HepG2 (cell line): ENCODE measurements around the gene ADPRS. TPM values are rescaled to one million over a fixed set of nuclear protein-coding genes. Genes with fewer than 3 reads are reported as not detected.

Experiments
- ATAC-seq: fragments of 200-7000 bp; cut with Tn5 transposase; 3 replicates; pipeline ENCODE4 v1.9.1; 2020; ENCODE audit warnings: mild to moderate bottlenecking, moderate library complexity
- BruUV-seq: library from RNA; stranded (reverse); fragments of 400-500 nt; replicated peaks from 2 replicates; lab custom pipeline; 2021; lab: Mats Ljungman, UMichigan
- CTCF ChIA-PET: fragments of 300-600 bp; formaldehyde crosslinking; extraction: SDS; loops from one replicate; lab custom pipeline; 2021; ENCODE audit warnings: low total read pairs, inconsistent platforms, low intra/inter-chr PET ratio; lab: Yijun Ruan, JAX
- POLR2A ChIA-PET: fragments of 350-600 bp; sonication (Branson Sonifier 250); formaldehyde crosslinking; loops from one replicate; lab custom pipeline; 2020; ENCODE audit warnings: antibody characterized with exemption, inconsistent platforms; lab: Yijun Ruan, JAX
- DNase-seq: peaks from one replicate; pipeline ENCODE4 v3.0.0-alpha.2; 2015; ENCODE audit warnings: low spot score
- FAIRE-seq: peaks from 3 replicates; lab custom pipeline; 2011; peaks lifted over from hg19 to GRCh38; lab: Jason Lieb, UNC
- H2AFZ ChIP-seq: one replicate; pipeline ENCODE4 v1.6.1; 2011; ENCODE audit warnings: low read length, inconsistent platforms
- H3K27ac ChIP-seq: fragments of 300-600 bp; 3 replicates; pipeline ENCODE4 v1.8.0; 2011; ENCODE audit warnings: mixed run types, mild to moderate bottlenecking, mixed read lengths, low read length, inconsistent platforms; ENCODE audit not compliant: insufficient read depth; ENCODE audit errors: extremely low read length
- H3K27me3 ChIP-seq, 2 experiments: fragments of 200-600 bp in 1 of 2; 2 replicates in 1 of 2; 3 replicates in 1 of 2; pipeline versions ENCODE4 v1.6.0 to v1.8.0; 2011; ENCODE audit warnings: low read length in 2 of 2, mild to moderate bottlenecking in 2 of 2, moderate library complexity in 2 of 2, inconsistent platforms in 1 of 2; ENCODE audit not compliant: insufficient read depth in 2 of 2, control insufficient read depth in 1 of 2
- H3K36me3 ChIP-seq, 2 experiments: fragments of 200-600 bp in 1 of 2; replicated peaks in 1 of 2; 2 replicates in 1 of 2; 3 replicates in 1 of 2; pipeline versions ENCODE4 v1.5.1 to v1.8.0; 2011; ENCODE audit warnings: low read length in 2 of 2, inconsistent platforms in 1 of 2; ENCODE audit not compliant: insufficient read depth in 2 of 2, control insufficient read depth in 1 of 2
- H3K4me1 ChIP-seq: 2 replicates; pipeline ENCODE4 v1.5.1; 2012; ENCODE audit warnings: low read length, inconsistent platforms; ENCODE audit not compliant: insufficient read depth
- H3K4me2 ChIP-seq: 2 replicates; pipeline ENCODE4 v1.6.0; 2011; ENCODE audit warnings: low read depth, low read length, inconsistent platforms
- H3K4me3 ChIP-seq, 3 experiments: fragments of 200-600 bp in 1 of 3; sonication (generic), shearing (Covaris generic) in 1 of 3; replicated peaks in 1 of 3; 2 replicates each; pipeline ENCODE4 v1.5.1; 2011 to 2016; ENCODE audit warnings: low read length in 3 of 3, inconsistent platforms in 2 of 3, low read depth in 2 of 3, mild to moderate bottlenecking in 2 of 3, control low read depth in 1 of 3, mixed read lengths in 1 of 3; ENCODE audit not compliant: insufficient read depth in 1 of 3
- H3K79me2 ChIP-seq: one replicate; pipeline ENCODE4 v1.6.1; 2011; ENCODE audit warnings: low read length, inconsistent platforms; ENCODE audit not compliant: insufficient read depth
- H3K9ac ChIP-seq: 2 replicates; pipeline ENCODE4 v1.6.0; 2011; ENCODE audit warnings: mild to moderate bottlenecking, low read depth, low read length, inconsistent platforms; ENCODE audit not compliant: insufficient read depth
- H3K9me3 ChIP-seq: 2 replicates; pipeline ENCODE4 v1.5.1; 2012; ENCODE audit warnings: mild to moderate bottlenecking, low read length
- H4K20me1 ChIP-seq: 2 replicates; pipeline ENCODE4 v1.6.0; 2011; ENCODE audit warnings: inconsistent platforms, mild to moderate bottlenecking, low read length, moderate library complexity; ENCODE audit not compliant: insufficient read depth
- CHD4 ChIP-seq: fragments of 200-600 bp; sonication (generic); IDR thresholded peaks from 2 replicates; pipeline ENCODE4 v1.7.0; 2017; ENCODE audit warnings: mild to moderate bottlenecking, low read length, borderline replicate concordance
- PLRG1 ChIP-seq: fragments of 450-650 bp; conservative IDR thresholded peaks from 2 replicates; pipeline ENCODE4 v1.6.1; 2016
- SMYD3 ChIP-seq: sonication (generic); formaldehyde crosslinking; IDR thresholded peaks from 2 replicates; pipeline ENCODE4 v1.8.1; 2023; ENCODE audit warnings: mild to moderate bottlenecking, missing genetic modification reagents
- TAF15 ChIP-seq: fragments of 200-400 bp; formaldehyde crosslinking; IDR thresholded peaks from one replicate; pipeline ENCODE4 v1.6.1; 2018; ENCODE audit warnings: mild to moderate bottlenecking, low read depth, low read length; ENCODE audit not compliant: poor library complexity, severe bottlenecking
- ZNF329 ChIP-seq: sonication (generic); formaldehyde crosslinking; IDR thresholded peaks from 2 replicates; pipeline ENCODE4 v1.9.0; 2021; ENCODE audit warnings: low read depth, mild to moderate bottlenecking, missing genetic modification reagents
- ZNF543 ChIP-seq: sonication (generic); formaldehyde crosslinking; IDR thresholded peaks from 2 replicates; pipeline ENCODE4 v1.4.0; 2020; ENCODE audit warnings: mild to moderate bottlenecking, missing genetic modification reagents
- WGBS: methylation state at CpG from one replicate; pipeline ENCODE4 v1.1.6; 2017; ENCODE audit warnings: low lambda C conversion rate; 5-methylcytosine and 5-hydroxymethylcytosine counted together
- in situ Hi-C: cut with HindIII; loops from 2 replicates; pipeline ENCODE4 v1.10.0; 2017; ENCODE audit warnings: low pct_unique_long_range_greater_than_20kb; ENCODE audit not compliant: extremely low pct_ligation_motif_present
- intact Hi-C: fragments of 100-400 bp; cut with micrococcal nuclease; formaldehyde crosslinking; loops from one replicate; pipeline ENCODE4 v1.10.0; 2022; ENCODE audit not compliant: unreplicated experiment
- polyA plus RNA-seq, 8 experiments: library from polyadenylated mRNA; depleted of rRNA in 3 of 8; stranded (reverse) in 7 of 8; unstranded in 1 of 8; fragments of >200 nt; fragmentation: Illumina TruSeq in 4 of 8; extraction: Trizol in 4 of 8; gene quantifications; 2 replicates each; pipeline versions ENCODE4 v1.2.1 to v1.2.3, GENCODE V29; 2011 to 2016; ENCODE audit warnings: low read depth in 4 of 8, missing spikeins in 1 of 8, mixed read lengths in 1 of 8; ENCODE audit not compliant: insufficient read depth in 1 of 8
- total RNA-seq, 5 experiments: library from RNA; depleted of rRNA; stranded (reverse); fragments of >200 nt; fragmentation: Illumina TruSeq; extraction: Trizol; gene quantifications; 2 replicates each; pipeline ENCODE4 v1.2.3, GENCODE V29; 2016; ENCODE audit warnings: low read depth in 1 of 5
- TF ChIP-seq, protein P1 (sequence below), 2 experiments: fragments of 450-650 bp in 1 of 2; sonication (generic) in 1 of 2; formaldehyde crosslinking in 1 of 2; IDR thresholded peaks; 2 replicates each; pipeline versions ENCODE4 v1.6.1 to v1.8.0; 2016 to 2022; ENCODE audit warnings: antibody characterized with exemption in 1 of 2, mild to moderate bottlenecking in 1 of 2, missing genetic modification reagents in 1 of 2
- TF ChIP-seq, protein P2 (sequence below): sonication (generic); formaldehyde crosslinking; IDR thresholded peaks from 2 replicates; pipeline ENCODE4 v1.4.0; 2020; ENCODE audit warnings: missing genetic modification reagents
- TF ChIP-seq, protein P3 (sequence below): sonication (generic); formaldehyde crosslinking; IDR thresholded peaks from 2 replicates; pipeline ENCODE4 v1.4.0; 2020; ENCODE audit warnings: mild to moderate bottlenecking, low read depth, missing genetic modification reagents
- TF ChIP-seq, protein P4 (sequence below): sonication (generic); formaldehyde crosslinking; IDR thresholded peaks from 2 replicates; pipeline ENCODE4 v1.4.0; 2020; ENCODE audit warnings: mild to moderate bottlenecking, missing genetic modification reagents, borderline replicate concordance

ADPRS gene
- total and polyA plus RNA-seq, 2 of the 13 experiments (the other 11 are each of a cell fraction or from before 2014, with no cell fraction given), result 30.6 to 36.4 TPM

DNA sequence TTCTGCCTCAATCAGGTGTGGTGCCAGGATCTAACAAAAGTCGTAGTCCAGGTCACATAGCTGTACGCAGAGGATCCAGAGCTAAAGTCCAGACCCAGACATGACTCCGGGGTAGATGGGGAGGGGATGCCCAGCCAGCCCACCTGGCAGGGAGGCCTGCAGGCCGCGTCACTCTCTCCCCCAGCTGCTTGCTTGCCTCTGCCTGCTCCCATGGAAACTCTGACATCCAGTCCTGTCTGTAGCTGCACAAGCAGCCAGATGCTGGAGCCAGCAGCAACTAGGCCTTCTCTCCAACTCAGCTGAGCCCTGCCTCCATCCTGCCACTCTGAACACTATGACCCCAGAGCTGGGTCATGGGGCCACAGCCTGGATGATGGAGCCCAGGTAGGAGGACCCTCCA is 28.2 kb downstream of the ADPRS start:
- FAIRE-seq, result no peak
- ATAC-seq, result no peak
- CTCF ChIA-PET, result no interaction called here

More for the DNA sequence above, 28.2 kb downstream of the ADPRS start:
- H2AFZ ChIP-seq, result no peak overlapping the region
- intact Hi-C loops (no loop called here), in situ Hi-C loops (no loop called here)
- peaks cover 41% of the 10 kb centered on the region for H3K4me1 ChIP-seq
- H3K4me2 ChIP-seq, result no peak overlapping the region
- H3K36me3 ChIP-seq, result no peaks in the 10 kb centered on the region
- H3K9ac ChIP-seq, result no peak overlapping the region
- no peak for DNase-seq
- WGBS, result no CpG with 5 or more reads among the region's 5 CpGs
- POLR2A ChIA-PET, result interaction anchor here (0.6 to 1.4 kb wide), 2 partner anchors 16 to 20 kb away, joined by 3 to 5 read pairs; no protein-coding TSS in a partner anchor
- BruUV-seq, result no TSS peak
- no peak overlapping the region for H3K27ac ChIP-seq
- H4K20me1 ChIP-seq, result no peaks in the 10 kb centered on the region
- H3K27me3 ChIP-seq, result peaks cover 7 to 21% of the 10 kb centered on the region in 2 experiments; a peak in 2 of 5 replicates
- H3K9me3 ChIP-seq, result no peaks in the 10 kb centered on the region
- no peak overlapping the region for H3K4me3 ChIP-seq
- H3K79me2 ChIP-seq, result no peaks in the 10 kb centered on the region
- TF ChIP-seq SMYD3 (CRISPR knock-in tag) (no peak), CHD4 (no peak), PLRG1 (no peak), ZNF329 (CRISPR knock-in tag) (no peak), TAF15 (no peak), ZNF543 (CRISPR knock-in tag) (no peak)
- TF ChIP-seq, protein P1, sequence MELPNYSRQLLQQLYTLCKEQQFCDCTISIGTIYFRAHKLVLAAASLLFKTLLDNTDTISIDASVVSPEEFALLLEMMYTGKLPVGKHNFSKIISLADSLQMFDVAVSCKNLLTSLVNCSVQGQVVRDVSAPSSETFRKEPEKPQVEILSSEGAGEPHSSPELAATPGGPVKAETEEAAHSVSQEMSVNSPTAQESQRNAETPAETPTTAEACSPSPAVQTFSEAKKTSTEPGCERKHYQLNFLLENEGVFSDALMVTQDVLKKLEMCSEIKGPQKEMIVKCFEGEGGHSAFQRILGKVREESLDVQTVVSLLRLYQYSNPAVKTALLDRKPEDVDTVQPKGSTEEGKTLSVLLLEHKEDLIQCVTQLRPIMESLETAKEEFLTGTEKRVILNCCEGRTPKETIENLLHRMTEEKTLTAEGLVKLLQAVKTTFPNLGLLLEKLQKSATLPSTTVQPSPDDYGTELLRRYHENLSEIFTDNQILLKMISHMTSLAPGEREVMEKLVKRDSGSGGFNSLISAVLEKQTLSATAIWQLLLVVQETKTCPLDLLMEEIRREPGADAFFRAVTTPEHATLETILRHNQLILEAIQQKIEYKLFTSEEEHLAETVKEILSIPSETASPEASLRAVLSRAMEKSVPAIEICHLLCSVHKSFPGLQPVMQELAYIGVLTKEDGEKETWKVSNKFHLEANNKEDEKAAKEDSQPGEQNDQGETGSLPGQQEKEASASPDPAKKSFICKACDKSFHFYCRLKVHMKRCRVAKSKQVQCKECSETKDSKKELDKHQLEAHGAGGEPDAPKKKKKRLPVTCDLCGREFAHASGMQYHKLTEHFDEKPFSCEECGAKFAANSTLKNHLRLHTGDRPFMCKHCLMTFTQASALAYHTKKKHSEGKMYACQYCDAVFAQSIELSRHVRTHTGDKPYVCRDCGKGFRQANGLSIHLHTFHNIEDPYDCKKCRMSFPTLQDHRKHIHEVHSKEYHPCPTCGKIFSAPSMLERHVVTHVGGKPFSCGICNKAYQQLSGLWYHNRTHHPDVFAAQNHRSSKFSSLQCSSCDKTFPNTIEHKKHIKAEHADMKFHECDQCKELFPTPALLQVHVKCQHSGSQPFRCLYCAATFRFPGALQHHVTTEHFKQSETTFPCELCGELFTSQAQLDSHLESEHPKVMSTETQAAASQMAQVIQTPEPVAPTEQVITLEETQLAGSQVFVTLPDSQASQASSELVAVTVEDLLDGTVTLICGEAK (IDR thresholded peaks at IDR 0.05), result no peak
- TF ChIP-seq, protein P1 (CRISPR knock-in tag; IDR thresholded peaks at IDR 0.05), result no peak
- TF ChIP-seq, protein P2, sequence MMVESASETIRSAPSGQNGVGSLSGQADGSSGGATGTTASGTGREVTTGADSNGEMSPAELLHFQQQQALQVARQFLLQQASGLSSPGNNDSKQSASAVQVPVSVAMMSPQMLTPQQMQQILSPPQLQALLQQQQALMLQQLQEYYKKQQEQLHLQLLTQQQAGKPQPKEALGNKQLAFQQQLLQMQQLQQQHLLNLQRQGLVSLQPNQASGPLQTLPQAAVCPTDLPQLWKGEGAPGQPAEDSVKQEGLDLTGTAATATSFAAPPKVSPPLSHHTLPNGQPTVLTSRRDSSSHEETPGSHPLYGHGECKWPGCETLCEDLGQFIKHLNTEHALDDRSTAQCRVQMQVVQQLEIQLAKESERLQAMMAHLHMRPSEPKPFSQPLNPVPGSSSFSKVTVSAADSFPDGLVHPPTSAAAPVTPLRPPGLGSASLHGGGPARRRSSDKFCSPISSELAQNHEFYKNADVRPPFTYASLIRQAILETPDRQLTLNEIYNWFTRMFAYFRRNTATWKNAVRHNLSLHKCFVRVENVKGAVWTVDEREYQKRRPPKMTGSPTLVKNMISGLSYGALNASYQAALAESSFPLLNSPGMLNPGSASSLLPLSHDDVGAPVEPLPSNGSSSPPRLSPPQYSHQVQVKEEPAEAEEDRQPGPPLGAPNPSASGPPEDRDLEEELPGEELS (CRISPR knock-in tag), result no peak
- TF ChIP-seq, protein P3, sequence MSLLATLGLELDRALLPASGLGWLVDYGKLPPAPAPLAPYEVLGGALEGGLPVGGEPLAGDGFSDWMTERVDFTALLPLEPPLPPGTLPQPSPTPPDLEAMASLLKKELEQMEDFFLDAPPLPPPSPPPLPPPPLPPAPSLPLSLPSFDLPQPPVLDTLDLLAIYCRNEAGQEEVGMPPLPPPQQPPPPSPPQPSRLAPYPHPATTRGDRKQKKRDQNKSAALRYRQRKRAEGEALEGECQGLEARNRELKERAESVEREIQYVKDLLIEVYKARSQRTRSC (CRISPR knock-in tag), result no peak
- TF ChIP-seq, protein P4, sequence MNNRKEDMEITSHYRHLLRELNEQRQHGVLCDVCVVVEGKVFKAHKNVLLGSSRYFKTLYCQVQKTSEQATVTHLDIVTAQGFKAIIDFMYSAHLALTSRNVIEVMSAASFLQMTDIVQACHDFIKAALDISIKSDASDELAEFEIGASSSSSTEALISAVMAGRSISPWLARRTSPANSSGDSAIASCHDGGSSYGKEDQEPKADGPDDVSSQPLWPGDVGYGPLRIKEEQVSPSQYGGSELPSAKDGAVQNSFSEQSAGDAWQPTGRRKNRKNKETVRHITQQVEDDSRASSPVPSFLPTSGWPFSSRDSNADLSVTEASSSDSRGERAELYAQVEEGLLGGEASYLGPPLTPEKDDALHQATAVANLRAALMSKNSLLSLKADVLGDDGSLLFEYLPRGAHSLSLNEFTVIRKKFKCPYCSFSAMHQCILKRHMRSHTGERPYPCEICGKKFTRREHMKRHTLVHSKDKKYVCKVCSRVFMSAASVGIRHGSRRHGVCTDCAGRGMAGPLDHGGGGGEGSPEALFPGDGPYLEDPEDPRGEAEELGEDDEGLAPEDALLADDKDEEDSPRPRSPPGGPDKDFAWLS (CRISPR knock-in tag), result no peak
